Measurements from ENCODE around the gene CCDC191.

CCDC191 gene

DNA sequence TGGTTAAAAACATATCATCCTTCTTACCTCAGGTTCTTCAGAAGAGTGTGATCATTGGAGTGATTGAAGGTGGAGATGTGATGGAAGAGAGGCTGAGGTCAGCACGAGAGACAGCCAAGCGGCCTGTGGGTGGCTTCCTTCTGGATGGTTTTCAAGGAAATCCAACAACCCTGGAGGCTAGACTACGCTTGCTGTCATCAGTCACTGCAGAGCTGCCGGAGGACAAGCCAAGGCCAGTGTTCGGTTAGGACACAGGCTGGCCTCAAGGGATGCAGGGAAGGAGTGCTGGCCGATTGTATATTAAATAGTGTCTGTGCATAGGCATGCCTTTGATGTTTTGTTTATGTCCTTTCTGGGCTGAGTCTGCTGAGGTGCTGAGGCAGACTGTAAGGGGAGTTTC, 20.4 kb upstream of the CCDC191 start:
- CTCF ChIA-PET = no interaction called here
- H3K36me3 ChIP-seq (ENCODE audit: control insufficient read depth in 2 of 2, insufficient read depth in 1 of 2, low read length in 2 of 2) = peaks cover 20 to 96% of the 10 kb centered on the region in 2 experiments
- TF ChIP-seq ZNF223 (tag by site-specific recombination; IDR thresholded peaks at IDR 0.05) (no peak), ZNF157 (tag by site-specific recombination; IDR thresholded peaks at IDR 0.05) (no peak), ZNF548 (tag by site-specific recombination; IDR thresholded peaks at IDR 0.05) (no peak), ZNF623 (tag by site-specific recombination; IDR thresholded peaks at IDR 0.05) (no peak), ZNF843 (tag by site-specific recombination; IDR thresholded peaks at IDR 0.05) (no peak), HOXC10 (CRISPR knock-in tag; IDR thresholded peaks at IDR 0.05) (no peak), ZNF791 (tag by site-specific recombination; IDR thresholded peaks at IDR 0.05) (no peak), FEZF1 (tag by site-specific recombination; IDR thresholded peaks at IDR 0.05) (no peak), ZNF621 (tag by site-specific recombination; IDR thresholded peaks at IDR 0.05) (no peak), ZNF391 (tag by site-specific recombination; IDR thresholded peaks at IDR 0.05; ENCODE audit: borderline replicate concordance, low read depth) (no peak), ZBTB48 (tag by site-specific recombination; IDR thresholded peaks at IDR 0.05) (no peak)
- TF ChIP-seq, protein P1, sequence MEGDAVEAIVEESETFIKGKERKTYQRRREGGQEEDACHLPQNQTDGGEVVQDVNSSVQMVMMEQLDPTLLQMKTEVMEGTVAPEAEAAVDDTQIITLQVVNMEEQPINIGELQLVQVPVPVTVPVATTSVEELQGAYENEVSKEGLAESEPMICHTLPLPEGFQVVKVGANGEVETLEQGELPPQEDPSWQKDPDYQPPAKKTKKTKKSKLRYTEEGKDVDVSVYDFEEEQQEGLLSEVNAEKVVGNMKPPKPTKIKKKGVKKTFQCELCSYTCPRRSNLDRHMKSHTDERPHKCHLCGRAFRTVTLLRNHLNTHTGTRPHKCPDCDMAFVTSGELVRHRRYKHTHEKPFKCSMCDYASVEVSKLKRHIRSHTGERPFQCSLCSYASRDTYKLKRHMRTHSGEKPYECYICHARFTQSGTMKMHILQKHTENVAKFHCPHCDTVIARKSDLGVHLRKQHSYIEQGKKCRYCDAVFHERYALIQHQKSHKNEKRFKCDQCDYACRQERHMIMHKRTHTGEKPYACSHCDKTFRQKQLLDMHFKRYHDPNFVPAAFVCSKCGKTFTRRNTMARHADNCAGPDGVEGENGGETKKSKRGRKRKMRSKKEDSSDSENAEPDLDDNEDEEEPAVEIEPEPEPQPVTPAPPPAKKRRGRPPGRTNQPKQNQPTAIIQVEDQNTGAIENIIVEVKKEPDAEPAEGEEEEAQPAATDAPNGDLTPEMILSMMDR (tag by site-specific recombination; IDR thresholded peaks at IDR 0.05) = no peak
- TF ChIP-seq, protein P2, sequence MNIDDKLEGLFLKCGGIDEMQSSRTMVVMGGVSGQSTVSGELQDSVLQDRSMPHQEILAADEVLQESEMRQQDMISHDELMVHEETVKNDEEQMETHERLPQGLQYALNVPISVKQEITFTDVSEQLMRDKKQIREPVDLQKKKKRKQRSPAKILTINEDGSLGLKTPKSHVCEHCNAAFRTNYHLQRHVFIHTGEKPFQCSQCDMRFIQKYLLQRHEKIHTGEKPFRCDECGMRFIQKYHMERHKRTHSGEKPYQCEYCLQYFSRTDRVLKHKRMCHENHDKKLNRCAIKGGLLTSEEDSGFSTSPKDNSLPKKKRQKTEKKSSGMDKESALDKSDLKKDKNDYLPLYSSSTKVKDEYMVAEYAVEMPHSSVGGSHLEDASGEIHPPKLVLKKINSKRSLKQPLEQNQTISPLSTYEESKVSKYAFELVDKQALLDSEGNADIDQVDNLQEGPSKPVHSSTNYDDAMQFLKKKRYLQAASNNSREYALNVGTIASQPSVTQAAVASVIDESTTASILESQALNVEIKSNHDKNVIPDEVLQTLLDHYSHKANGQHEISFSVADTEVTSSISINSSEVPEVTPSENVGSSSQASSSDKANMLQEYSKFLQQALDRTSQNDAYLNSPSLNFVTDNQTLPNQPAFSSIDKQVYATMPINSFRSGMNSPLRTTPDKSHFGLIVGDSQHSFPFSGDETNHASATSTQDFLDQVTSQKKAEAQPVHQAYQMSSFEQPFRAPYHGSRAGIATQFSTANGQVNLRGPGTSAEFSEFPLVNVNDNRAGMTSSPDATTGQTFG (tag by site-specific recombination; IDR thresholded peaks at IDR 0.05; ENCODE audit: borderline replicate concordance) = no peak
- TF ChIP-seq, protein P3, sequence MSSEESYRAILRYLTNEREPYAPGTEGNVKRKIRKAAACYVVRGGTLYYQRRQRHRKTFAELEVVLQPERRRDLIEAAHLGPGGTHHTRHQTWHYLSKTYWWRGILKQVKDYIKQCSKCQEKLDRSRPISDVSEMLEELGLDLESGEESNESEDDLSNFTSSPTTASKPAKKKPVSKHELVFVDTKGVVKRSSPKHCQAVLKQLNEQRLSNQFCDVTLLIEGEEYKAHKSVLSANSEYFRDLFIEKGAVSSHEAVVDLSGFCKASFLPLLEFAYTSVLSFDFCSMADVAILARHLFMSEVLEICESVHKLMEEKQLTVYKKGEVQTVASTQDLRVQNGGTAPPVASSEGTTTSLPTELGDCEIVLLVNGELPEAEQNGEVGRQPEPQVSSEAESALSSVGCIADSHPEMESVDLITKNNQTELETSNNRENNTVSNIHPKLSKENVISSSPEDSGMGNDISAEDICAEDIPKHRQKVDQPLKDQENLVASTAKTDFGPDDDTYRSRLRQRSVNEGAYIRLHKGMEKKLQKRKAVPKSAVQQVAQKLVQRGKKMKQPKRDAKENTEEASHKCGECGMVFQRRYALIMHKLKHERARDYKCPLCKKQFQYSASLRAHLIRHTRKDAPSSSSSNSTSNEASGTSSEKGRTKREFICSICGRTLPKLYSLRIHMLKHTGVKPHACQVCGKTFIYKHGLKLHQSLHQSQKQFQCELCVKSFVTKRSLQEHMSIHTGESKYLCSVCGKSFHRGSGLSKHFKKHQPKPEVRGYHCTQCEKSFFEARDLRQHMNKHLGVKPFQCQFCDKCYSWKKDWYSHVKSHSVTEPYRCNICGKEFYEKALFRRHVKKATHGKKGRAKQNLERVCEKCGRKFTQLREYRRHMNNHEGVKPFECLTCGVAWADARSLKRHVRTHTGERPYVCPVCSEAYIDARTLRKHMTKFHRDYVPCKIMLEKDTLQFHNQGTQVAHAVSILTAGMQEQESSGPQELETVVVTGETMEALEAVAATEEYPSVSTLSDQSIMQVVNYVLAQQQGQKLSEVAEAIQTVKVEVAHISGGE (tag by site-specific recombination; conservative IDR thresholded peaks at IDR 0.05; ENCODE audit: low read depth) = no peak
- TF ChIP-seq, protein P4, sequence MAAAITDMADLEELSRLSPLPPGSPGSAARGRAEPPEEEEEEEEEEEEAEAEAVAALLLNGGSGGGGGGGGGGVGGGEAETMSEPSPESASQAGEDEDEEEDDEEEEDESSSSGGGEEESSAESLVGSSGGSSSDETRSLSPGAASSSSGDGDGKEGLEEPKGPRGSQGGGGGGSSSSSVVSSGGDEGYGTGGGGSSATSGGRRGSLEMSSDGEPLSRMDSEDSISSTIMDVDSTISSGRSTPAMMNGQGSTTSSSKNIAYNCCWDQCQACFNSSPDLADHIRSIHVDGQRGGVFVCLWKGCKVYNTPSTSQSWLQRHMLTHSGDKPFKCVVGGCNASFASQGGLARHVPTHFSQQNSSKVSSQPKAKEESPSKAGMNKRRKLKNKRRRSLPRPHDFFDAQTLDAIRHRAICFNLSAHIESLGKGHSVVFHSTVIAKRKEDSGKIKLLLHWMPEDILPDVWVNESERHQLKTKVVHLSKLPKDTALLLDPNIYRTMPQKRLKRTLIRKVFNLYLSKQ (tag by site-specific recombination; IDR thresholded peaks at IDR 0.05; ENCODE audit: borderline replicate concordance) = no peak
- TF ChIP-seq, protein P5, sequence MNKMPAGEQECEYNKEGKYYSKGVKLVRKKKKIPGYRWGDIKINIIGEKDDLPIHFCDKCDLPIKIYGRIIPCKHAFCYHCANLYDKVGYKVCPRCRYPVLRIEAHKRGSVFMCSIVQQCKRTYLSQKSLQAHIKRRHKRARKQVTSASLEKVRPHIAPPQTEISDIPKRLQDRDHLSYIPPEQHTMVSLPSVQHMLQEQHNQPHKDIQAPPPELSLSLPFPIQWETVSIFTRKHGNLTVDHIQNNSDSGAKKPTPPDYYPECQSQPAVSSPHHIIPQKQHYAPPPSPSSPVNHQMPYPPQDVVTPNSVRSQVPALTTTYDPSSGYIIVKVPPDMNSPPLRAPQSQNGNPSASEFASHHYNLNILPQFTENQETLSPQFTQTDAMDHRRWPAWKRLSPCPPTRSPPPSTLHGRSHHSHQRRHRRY (tag by site-specific recombination; IDR thresholded peaks at IDR 0.05) = no peak
- TF ChIP-seq, protein P6, sequence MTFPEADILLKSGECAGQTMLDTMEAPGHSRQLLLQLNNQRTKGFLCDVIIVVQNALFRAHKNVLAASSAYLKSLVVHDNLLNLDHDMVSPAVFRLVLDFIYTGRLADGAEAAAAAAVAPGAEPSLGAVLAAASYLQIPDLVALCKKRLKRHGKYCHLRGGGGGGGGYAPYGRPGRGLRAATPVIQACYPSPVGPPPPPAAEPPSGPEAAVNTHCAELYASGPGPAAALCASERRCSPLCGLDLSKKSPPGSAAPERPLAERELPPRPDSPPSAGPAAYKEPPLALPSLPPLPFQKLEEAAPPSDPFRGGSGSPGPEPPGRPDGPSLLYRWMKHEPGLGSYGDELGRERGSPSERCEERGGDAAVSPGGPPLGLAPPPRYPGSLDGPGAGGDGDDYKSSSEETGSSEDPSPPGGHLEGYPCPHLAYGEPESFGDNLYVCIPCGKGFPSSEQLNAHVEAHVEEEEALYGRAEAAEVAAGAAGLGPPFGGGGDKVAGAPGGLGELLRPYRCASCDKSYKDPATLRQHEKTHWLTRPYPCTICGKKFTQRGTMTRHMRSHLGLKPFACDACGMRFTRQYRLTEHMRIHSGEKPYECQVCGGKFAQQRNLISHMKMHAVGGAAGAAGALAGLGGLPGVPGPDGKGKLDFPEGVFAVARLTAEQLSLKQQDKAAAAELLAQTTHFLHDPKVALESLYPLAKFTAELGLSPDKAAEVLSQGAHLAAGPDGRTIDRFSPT (tag by site-specific recombination; IDR thresholded peaks at IDR 0.05) = no peak

More for the DNA sequence above, 20.4 kb upstream of the CCDC191 start:
- POLR2A ChIA-PET = no interaction called here
- no peak overlapping the region for H3K4me3 ChIP-seq (ENCODE audit: low read depth, low read length)
- H3K4me1 ChIP-seq (ENCODE audit: control insufficient read depth, insufficient read depth, low read length) = no peaks in the 10 kb centered on the region
- H3K9me3 ChIP-seq (ENCODE audit: control insufficient read depth, insufficient read depth, low read depth, low read length) = no peaks in the 10 kb centered on the region
- H3K27ac ChIP-seq (ENCODE audit: extremely low read depth, low read depth, low read length) = no peak overlapping the region
